Ishikawa (cell line): Measurements from ENCODE around the gene NAPB.

Experiments
- CEBPB ChIP-seq: IDR thresholded peaks from 2 replicates; pipeline ENCODE4 v1.6.1; 2012
- EP300 ChIP-seq: IDR thresholded peaks from 2 replicates; pipeline ENCODE4 v1.6.1; 2012; ENCODE audit warnings: borderline replicate concordance
- RAD21 ChIP-seq: IDR thresholded peaks from 2 replicates; pipeline ENCODE4 v1.6.1; 2012; ENCODE audit warnings: low read depth
- TAF1 ChIP-seq: IDR thresholded peaks from 2 replicates; pipeline ENCODE4 v1.6.1; 2012; ENCODE audit warnings: low read depth, mild to moderate bottlenecking
- TCF12 ChIP-seq: IDR thresholded peaks from 2 replicates; pipeline ENCODE4 v1.6.1; 2012; ENCODE audit warnings: low read depth
- YY1 ChIP-seq: IDR thresholded peaks from 2 replicates; pipeline ENCODE4 v1.6.1; 2012; ENCODE audit warnings: low read depth
- TF ChIP-seq, protein P1 (sequence below): IDR thresholded peaks from 2 replicates; pipeline ENCODE4 v1.6.1; 2012; ENCODE audit warnings: low read depth, mild to moderate bottlenecking
- TF ChIP-seq, protein P2 (sequence below): IDR thresholded peaks from 2 replicates; pipeline ENCODE4 v1.6.1; 2012

DNA sequence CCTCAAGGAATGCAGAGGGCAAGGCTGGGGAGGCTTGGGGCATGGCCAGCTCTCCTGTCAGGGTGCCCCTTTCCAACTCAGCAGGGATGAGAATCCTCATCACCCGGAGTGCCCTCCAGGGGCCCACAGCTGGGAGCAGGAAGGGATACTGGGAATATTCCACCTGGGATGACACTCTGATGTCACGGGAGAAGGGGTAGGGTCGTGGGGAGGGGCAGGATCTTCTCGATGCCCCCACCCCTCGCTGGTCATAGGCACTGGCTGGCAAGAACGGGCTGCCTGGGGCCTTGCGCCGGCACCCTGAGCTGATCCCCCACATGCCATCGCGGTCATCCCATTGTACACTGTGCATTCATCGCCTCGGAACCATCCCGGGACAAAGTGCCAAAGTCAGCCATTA, 81.3 kb downstream of the NAPB start:
- TF ChIP-seq EP300 (no peak), YY1 (no peak), TCF12 (no peak), TAF1 (no peak), CEBPB (no peak), RAD21 (no peak)
- TF ChIP-seq, protein P1, sequence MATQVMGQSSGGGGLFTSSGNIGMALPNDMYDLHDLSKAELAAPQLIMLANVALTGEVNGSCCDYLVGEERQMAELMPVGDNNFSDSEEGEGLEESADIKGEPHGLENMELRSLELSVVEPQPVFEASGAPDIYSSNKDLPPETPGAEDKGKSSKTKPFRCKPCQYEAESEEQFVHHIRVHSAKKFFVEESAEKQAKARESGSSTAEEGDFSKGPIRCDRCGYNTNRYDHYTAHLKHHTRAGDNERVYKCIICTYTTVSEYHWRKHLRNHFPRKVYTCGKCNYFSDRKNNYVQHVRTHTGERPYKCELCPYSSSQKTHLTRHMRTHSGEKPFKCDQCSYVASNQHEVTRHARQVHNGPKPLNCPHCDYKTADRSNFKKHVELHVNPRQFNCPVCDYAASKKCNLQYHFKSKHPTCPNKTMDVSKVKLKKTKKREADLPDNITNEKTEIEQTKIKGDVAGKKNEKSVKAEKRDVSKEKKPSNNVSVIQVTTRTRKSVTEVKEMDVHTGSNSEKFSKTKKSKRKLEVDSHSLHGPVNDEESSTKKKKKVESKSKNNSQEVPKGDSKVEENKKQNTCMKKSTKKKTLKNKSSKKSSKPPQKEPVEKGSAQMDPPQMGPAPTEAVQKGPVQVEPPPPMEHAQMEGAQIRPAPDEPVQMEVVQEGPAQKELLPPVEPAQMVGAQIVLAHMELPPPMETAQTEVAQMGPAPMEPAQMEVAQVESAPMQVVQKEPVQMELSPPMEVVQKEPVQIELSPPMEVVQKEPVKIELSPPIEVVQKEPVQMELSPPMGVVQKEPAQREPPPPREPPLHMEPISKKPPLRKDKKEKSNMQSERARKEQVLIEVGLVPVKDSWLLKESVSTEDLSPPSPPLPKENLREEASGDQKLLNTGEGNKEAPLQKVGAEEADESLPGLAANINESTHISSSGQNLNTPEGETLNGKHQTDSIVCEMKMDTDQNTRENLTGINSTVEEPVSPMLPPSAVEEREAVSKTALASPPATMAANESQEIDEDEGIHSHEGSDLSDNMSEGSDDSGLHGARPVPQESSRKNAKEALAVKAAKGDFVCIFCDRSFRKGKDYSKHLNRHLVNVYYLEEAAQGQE = no peak
- TF ChIP-seq, protein P2, sequence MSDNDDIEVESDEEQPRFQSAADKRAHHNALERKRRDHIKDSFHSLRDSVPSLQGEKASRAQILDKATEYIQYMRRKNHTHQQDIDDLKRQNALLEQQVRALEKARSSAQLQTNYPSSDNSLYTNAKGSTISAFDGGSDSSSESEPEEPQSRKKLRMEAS = no peak
